SK-N-SH (cell line): ENCODE results near the gene C11orf86. TPM values are rescaled to one million over a fixed set of nuclear protein-coding genes. Genes with fewer than 3 reads are reported as not detected.

Experiments used
- CTCF ChIA-PET: fragments of 300-600, 350-600 bp; formaldehyde crosslinking; extraction: SDS; loops from one replicate; lab custom pipeline; 2021; lab: Yijun Ruan, JAX
- POLR2A ChIA-PET: fragments of 350-600 bp; sonication (Branson Sonifier 250); formaldehyde crosslinking; extraction: SDS; loops from one replicate; lab custom pipeline; 2020; ENCODE audit warnings: antibody characterized with exemption, inconsistent platforms; lab: Yijun Ruan, JAX
- DNase-seq: peaks from one replicate; pipeline ENCODE4 v3.0.0; 2012
- H2AFZ ChIP-seq: fragments of 200-600 bp; sonication (generic); 2 replicates; pipeline ENCODE4 v1.8.1; 2016; ENCODE audit warnings: antibody characterized with exemption, mild to moderate bottlenecking, low read depth
- H3F3A ChIP-seq: fragments of 200-600 bp; sonication (generic); replicated peaks from 2 replicates; pipeline ENCODE3; 2016; ENCODE audit warnings: antibody characterized with exemption, mild to moderate bottlenecking; ENCODE audit not compliant: insufficient read depth
- H3K27ac ChIP-seq, 2 experiments: fragments of 200-500 bp in 1 of 2; fragments of 200-600 bp in 1 of 2; sonication (Bioruptor generic) in 1 of 2; sonication (generic), shearing (Covaris generic) in 1 of 2; 2 replicates each; pipeline versions ENCODE4 v1.5.1 to v1.6.1; 2014 to 2016; ENCODE audit warnings: low read depth in 2 of 2, inconsistent platforms in 1 of 2, low read length in 1 of 2, mild to moderate bottlenecking in 1 of 2, mixed read lengths in 1 of 2
- H3K27me3 ChIP-seq: fragments of 200-600 bp; sonication (generic), shearing (Covaris generic); 2 replicates; pipeline ENCODE4 v1.6.1; 2016; ENCODE audit warnings: mixed run types; ENCODE audit not compliant: insufficient read depth
- H3K36me3 ChIP-seq, 2 experiments: fragments of 200-500 bp in 1 of 2; fragments of 200-600 bp in 1 of 2; sonication (Bioruptor generic) in 1 of 2; sonication (generic) in 1 of 2; replicated peaks in 1 of 2; 2 replicates each; pipeline versions ENCODE3 to v1.5.1; 2014 to 2016; ENCODE audit warnings: low read length in 1 of 2, mild to moderate bottlenecking in 1 of 2; ENCODE audit not compliant: insufficient read depth in 2 of 2, control insufficient read depth in 1 of 2
- H3K4me1 ChIP-seq, 2 experiments: fragments of 200-500 bp in 1 of 2; fragments of 200-600 bp in 1 of 2; sonication (Bioruptor generic) in 1 of 2; sonication (generic), shearing (Covaris generic) in 1 of 2; 2 replicates each; pipeline versions ENCODE4 v1.5.1 to v1.6.1; 2014 to 2016; ENCODE audit warnings: low read depth in 1 of 2, low read length in 1 of 2, mixed run types in 1 of 2; ENCODE audit not compliant: insufficient read depth in 2 of 2, control insufficient read depth in 1 of 2
- H3K4me2 ChIP-seq: fragments of 200-600 bp; sonication (generic), shearing (Covaris generic); 2 replicates; pipeline ENCODE4 v1.6.1; 2017; ENCODE audit warnings: mixed run types
- H3K4me3 ChIP-seq, 2 experiments: fragments of 200-500 bp in 1 of 2; fragments of 200-600 bp in 1 of 2; sonication (Bioruptor generic) in 1 of 2; sonication (generic), shearing (Covaris generic) in 1 of 2; 2 replicates each; pipeline versions ENCODE4 v1.5.1 to v1.8.1; 2014 to 2016; ENCODE audit warnings: low read depth in 2 of 2, inconsistent platforms in 1 of 2, low read length in 1 of 2, mild to moderate bottlenecking in 1 of 2, mixed read lengths in 1 of 2, moderate library complexity in 1 of 2
- H3K79me2 ChIP-seq: fragments of 200-600 bp; sonication (generic); 2 replicates; pipeline ENCODE4 v1.8.1; 2017; ENCODE audit warnings: mild to moderate bottlenecking; ENCODE audit not compliant: insufficient read depth
- H3K9ac ChIP-seq: fragments of 200-600 bp; sonication (generic); 2 replicates; pipeline ENCODE4 v1.6.1; 2017; ENCODE audit warnings: mixed run types
- H3K9me2 ChIP-seq: fragments of 200-600 bp; sonication (generic); 2 replicates; pipeline ENCODE4 v1.6.1; 2017; ENCODE audit warnings: mixed run types
- H3K9me3 ChIP-seq: fragments of 200-600 bp; sonication (generic); 2 replicates; pipeline ENCODE4 v1.6.1; 2017; ENCODE audit warnings: mixed run types, mild to moderate bottlenecking, moderate library complexity
- H4K20me1 ChIP-seq: fragments of 200-600 bp; sonication (generic); 2 replicates; pipeline ENCODE4 v1.6.1; 2017; ENCODE audit warnings: mild to moderate bottlenecking, mixed run types; ENCODE audit not compliant: insufficient read depth
- FOSL2 ChIP-seq: IDR thresholded peaks from 2 replicates; pipeline ENCODE4 v1.4.0; 2012; ENCODE audit warnings: low read depth, mild to moderate bottlenecking, moderate library complexity, borderline replicate concordance
- MEF2A ChIP-seq: IDR thresholded peaks from 2 replicates; pipeline ENCODE4 v1.4.0; 2012; ENCODE audit warnings: low read depth, borderline replicate concordance
- MXI1 ChIP-seq: IDR thresholded peaks from 2 replicates; pipeline ENCODE4 v1.6.1; 2012; ENCODE audit warnings: mild to moderate bottlenecking, low read depth, low read length, improper control_type of control experiment
- NFIC ChIP-seq: IDR thresholded peaks from 2 replicates; pipeline ENCODE4 v1.4.0; 2012; ENCODE audit warnings: borderline replicate concordance
- POLR2AphosphoS5 ChIP-seq: IDR thresholded peaks from 2 replicates; pipeline ENCODE4 v1.6.1; 2012; ENCODE audit warnings: low read depth, low read length
- RAD21 ChIP-seq: IDR thresholded peaks from 2 replicates; pipeline ENCODE4 v1.6.1; 2012; ENCODE audit warnings: mild to moderate bottlenecking, low read length
- RFX5 ChIP-seq: IDR thresholded peaks from 2 replicates; pipeline ENCODE4 v1.6.1; 2012; ENCODE audit warnings: mild to moderate bottlenecking, improper control_type of control experiment, low read length
- SIN3A ChIP-seq: IDR thresholded peaks from 2 replicates; pipeline ENCODE4 v1.6.1; 2012; ENCODE audit warnings: low read depth, mild to moderate bottlenecking, low read length, moderate library complexity, borderline replicate concordance
- SMC3 ChIP-seq: IDR thresholded peaks from 2 replicates; pipeline ENCODE4 v1.6.1; 2012; ENCODE audit warnings: low read depth, low read length, improper control_type of control experiment
- TCF12 ChIP-seq: IDR thresholded peaks from 2 replicates; pipeline ENCODE4 v1.4.0; 2012
- YY1 ChIP-seq: IDR thresholded peaks from 2 replicates; pipeline ENCODE4 v1.4.0; 2012; ENCODE audit warnings: low read depth, mild to moderate bottlenecking
- WGBS: methylation state at CpG from one replicate; pipeline ENCODE4 v1.1.6; 2017; ENCODE audit warnings: low lambda C conversion rate; 5-methylcytosine and 5-hydroxymethylcytosine counted together
- polyA plus RNA-seq, 3 experiments: library from polyadenylated mRNA; depleted of rRNA; stranded (reverse); fragments of >200 nt; gene quantifications; 2 replicates each; pipeline ENCODE4 v1.2.3, GENCODE V29; 2012
- TF ChIP-seq, protein P1 (sequence below): fragments of 150-350 bp; IDR thresholded peaks from 2 replicates; pipeline ENCODE4 v1.6.1; 2017; ENCODE audit warnings: antibody characterized with exemption, low read length, low read depth, borderline replicate concordance
- TF ChIP-seq, protein P2 (sequence below): fragments of 150-350 bp; IDR thresholded peaks from 2 replicates; pipeline ENCODE4 v1.6.1; 2016; ENCODE audit warnings: mild to moderate bottlenecking, low read depth, low read length
- TF ChIP-seq, protein P3 (sequence below): IDR thresholded peaks from 2 replicates; pipeline ENCODE4 v1.4.0; 2012; ENCODE audit warnings: low read depth, borderline replicate concordance

C11orf86 gene
- polyA plus RNA-seq, 1 of the 3 experiments (the other 2 are of a cell fraction), result 0.08 TPM

DNA sequence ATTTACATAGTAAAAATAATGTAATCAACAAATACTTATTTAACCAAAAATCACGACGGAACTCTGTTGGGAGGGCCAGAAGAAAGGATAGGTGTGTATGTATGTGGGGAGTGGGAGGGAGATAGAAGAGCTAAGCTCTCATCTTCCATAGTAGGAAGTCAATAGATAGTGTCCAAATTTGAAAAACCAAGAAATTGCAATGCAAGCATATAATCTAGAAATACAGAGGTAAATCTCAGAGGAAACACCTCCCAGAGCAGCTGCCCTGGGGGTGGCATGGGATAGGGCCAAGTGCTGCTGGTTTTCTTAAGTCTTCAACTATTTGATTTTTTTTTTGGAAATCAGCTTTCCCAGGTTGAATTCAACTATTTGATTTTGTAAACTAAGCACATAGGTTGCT, 16.9 kb downstream of the C11orf86 start:
- no peaks in the 10 kb centered on the region for H4K20me1 ChIP-seq
- DNase-seq, result no peak
- no peaks in the 10 kb centered on the region for H3K79me2 ChIP-seq
- H3F3A ChIP-seq, result no peaks in the 10 kb centered on the region
- no peak overlapping the region for H3K9ac ChIP-seq
- no peak for TF ChIP-seq MEF2A
- TF ChIP-seq TCF12, result no peak
- TF ChIP-seq, protein P1, sequence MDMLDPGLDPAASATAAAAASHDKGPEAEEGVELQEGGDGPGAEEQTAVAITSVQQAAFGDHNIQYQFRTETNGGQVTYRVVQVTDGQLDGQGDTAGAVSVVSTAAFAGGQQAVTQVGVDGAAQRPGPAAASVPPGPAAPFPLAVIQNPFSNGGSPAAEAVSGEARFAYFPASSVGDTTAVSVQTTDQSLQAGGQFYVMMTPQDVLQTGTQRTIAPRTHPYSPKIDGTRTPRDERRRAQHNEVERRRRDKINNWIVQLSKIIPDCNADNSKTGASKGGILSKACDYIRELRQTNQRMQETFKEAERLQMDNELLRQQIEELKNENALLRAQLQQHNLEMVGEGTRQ, result no peak
- TF ChIP-seq, protein P2, sequence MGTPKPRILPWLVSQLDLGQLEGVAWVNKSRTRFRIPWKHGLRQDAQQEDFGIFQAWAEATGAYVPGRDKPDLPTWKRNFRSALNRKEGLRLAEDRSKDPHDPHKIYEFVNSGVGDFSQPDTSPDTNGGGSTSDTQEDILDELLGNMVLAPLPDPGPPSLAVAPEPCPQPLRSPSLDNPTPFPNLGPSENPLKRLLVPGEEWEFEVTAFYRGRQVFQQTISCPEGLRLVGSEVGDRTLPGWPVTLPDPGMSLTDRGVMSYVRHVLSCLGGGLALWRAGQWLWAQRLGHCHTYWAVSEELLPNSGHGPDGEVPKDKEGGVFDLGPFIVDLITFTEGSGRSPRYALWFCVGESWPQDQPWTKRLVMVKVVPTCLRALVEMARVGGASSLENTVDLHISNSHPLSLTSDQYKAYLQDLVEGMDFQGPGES, result no peak
- TF ChIP-seq, protein P3, sequence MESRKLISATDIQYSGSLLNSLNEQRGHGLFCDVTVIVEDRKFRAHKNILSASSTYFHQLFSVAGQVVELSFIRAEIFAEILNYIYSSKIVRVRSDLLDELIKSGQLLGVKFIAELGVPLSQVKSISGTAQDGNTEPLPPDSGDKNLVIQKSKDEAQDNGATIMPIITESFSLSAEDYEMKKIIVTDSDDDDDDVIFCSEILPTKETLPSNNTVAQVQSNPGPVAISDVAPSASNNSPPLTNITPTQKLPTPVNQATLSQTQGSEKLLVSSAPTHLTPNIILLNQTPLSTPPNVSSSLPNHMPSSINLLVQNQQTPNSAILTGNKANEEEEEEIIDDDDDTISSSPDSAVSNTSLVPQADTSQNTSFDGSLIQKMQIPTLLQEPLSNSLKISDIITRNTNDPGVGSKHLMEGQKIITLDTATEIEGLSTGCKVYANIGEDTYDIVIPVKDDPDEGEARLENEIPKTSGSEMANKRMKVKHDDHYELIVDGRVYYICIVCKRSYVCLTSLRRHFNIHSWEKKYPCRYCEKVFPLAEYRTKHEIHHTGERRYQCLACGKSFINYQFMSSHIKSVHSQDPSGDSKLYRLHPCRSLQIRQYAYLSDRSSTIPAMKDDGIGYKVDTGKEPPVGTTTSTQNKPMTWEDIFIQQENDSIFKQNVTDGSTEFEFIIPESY, result no peak
- TF ChIP-seq SMC3, result no peak
- no peak for TF ChIP-seq FOSL2
- no peak for TF ChIP-seq MXI1
- TF ChIP-seq YY1, result no peak
- TF ChIP-seq SIN3A, result no peak
- no peak for TF ChIP-seq RAD21
- TF ChIP-seq NFIC, result no peak
- H3K4me1 ChIP-seq, result peaks cover 0 to 7% of the 10 kb centered on the region in 2 experiments; a peak in 1 of 4 replicates
- no peak overlapping the region for H3K4me2 ChIP-seq
- H3K9me3 ChIP-seq, result no peaks in the 10 kb centered on the region
- ChIA-PET POLR2A (no interaction called here), CTCF (interaction anchor here (0.6 kb wide), 1 partner anchor 481 kb away, joined by 3 read pairs; the partner anchor contains the start of gene BBS1)
- H3K27me3 ChIP-seq, result no peaks in the 10 kb centered on the region
- H3K36me3 ChIP-seq, result no peaks in the 10 kb centered on the region
- H3K4me3 ChIP-seq, result no peak overlapping the region
- H2AFZ ChIP-seq, result no peak overlapping the region
- no peaks in the 10 kb centered on the region for H3K9me2 ChIP-seq
- H3K27ac ChIP-seq, result no peak overlapping the region
- WGBS, result 59% methylated on average over 2 of the region's 2 CpGs

DNA sequence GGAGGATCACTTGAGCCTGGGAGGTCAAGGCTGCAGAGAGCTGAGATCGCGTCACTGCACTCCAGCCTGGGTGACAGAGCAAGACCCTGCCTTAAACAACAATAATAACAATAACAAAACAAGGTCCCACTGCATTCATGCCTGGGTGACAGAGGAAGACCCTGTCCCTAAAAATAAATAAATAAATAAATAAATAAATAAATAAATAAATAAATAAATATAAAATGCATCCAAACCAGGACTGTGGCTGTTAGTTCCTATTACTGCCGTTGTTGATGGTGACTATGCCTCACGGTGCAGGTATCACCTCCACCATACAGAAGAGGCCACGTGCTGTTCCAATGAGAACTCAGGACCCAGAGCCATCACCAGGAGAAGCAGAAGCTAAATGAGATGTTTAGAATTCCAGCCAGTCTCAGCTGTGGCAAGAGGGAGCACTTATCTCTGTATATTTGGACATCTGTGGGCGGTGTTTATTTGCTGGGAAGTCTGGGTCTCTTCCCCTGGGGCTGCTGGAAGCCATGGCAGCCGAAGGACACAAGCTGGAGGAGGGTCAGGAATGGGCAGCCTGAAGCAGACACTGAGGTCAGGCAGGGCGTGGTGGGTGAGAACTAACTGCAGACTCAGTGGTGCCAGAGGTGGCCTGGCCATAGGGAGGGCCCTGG, 21.6 kb downstream of the C11orf86 start:
- no peaks in the 10 kb centered on the region for H3K27me3 ChIP-seq
- CTCF ChIA-PET, result interaction anchor here (1.8 to 1.9 kb wide), 2 partner anchors 9 to 21 kb away, joined by 5 to 7 read pairs; no protein-coding TSS in a partner anchor
- no peak for TF ChIP-seq RFX5
- no peak for TF ChIP-seq FOSL2
- TF ChIP-seq POLR2AphosphoS5, result no peak
- TF ChIP-seq, all 33 proteins: peak for 0
- H3K9ac ChIP-seq, result no peak overlapping the region
- no peaks in the 10 kb centered on the region; a peak in 1 of 4 replicates for H3K4me1 ChIP-seq
- H3K27ac ChIP-seq, result no peak overlapping the region
- no peaks in the 10 kb centered on the region for H3K36me3 ChIP-seq
- no peaks in the 10 kb centered on the region for H3K79me2 ChIP-seq
- no peak for DNase-seq
- POLR2A ChIA-PET, result interaction anchor here (1.0 kb wide), 1 partner anchor 41 kb away, joined by 3 read pairs; no protein-coding TSS in a partner anchor
- H3F3A ChIP-seq, result no peaks in the 10 kb centered on the region
- no peak overlapping the region for H3K4me2 ChIP-seq
- no peaks in the 10 kb centered on the region for H3K9me3 ChIP-seq
- H4K20me1 ChIP-seq, result no peaks in the 10 kb centered on the region
- H3K9me2 ChIP-seq, result no peaks in the 10 kb centered on the region
- no peak overlapping the region for H2AFZ ChIP-seq
- 73% methylated on average over 7 of the region's 8 CpGs for WGBS
- H3K4me3 ChIP-seq, result no peak overlapping the region
